Body of pancreas (tissue), 4 donors: ENCODE measurements around the gene ROS1. TPM values are rescaled to one million over a fixed set of nuclear protein-coding genes. Genes with fewer than 3 reads are reported as not detected.
"Not testable (repeated sequence)": the region's sequence is repeated elsewhere in the genome, so short reads cannot be mapped to it uniquely, and the experiment has no call there.

Experiments used
- ATAC-seq: fragments of 150-250 bp; one replicate; pipeline ENCODE4 v1.9.1; 2016
- DNase-seq, 4 donors: peaks; one replicate each; pipeline ENCODE4 v3.0.0-alpha.2; 2019
- H3K27ac ChIP-seq, 4 donors: fragments of 200-600 bp; sonication (generic); 1 replicate in 3 of 4; 2 replicates in 1 of 4; pipeline versions ENCODE4 v1.5.1 to v1.6.1; 2016 to 2019; ENCODE audit warnings: mild to moderate bottlenecking in 1 of 4, mixed read lengths in 1 of 4, moderate library complexity in 1 of 4
- H3K27me3 ChIP-seq, 2 donors: fragments of 200-600 bp; sonication (generic); one replicate each; pipeline ENCODE4 v1.6.0; 2016; ENCODE audit warnings: mild to moderate bottlenecking in 1 of 2
- H3K36me3 ChIP-seq, 2 donors: fragments of 200-600 bp; sonication (generic); replicated peaks in 1 of 2; 2 replicates each; pipeline ENCODE4 v1.5.1; 2016; ENCODE audit warnings: low read depth in 2 of 2; ENCODE audit not compliant: insufficient read depth in 1 of 2
- H3K4me1 ChIP-seq: fragments of 200-600 bp; sonication (generic); one replicate; pipeline ENCODE4 v1.6.0; 2016
- H3K4me3 ChIP-seq, 2 donors: fragments of 200-600 bp; sonication (generic); 1 replicate in 1 of 2; 2 replicates in 1 of 2; pipeline ENCODE4 v1.5.1; 2016 to 2019
- H3K9me3 ChIP-seq, 3 donors: fragments of 200-600 bp; sonication (generic); 1 replicate in 2 of 3; 2 replicates in 1 of 3; pipeline ENCODE4 v1.5.1; 2016
- POLR2A ChIP-seq, 3 donors: fragments of 450-650 bp; IDR thresholded peaks; one replicate each; pipeline ENCODE4 v1.6.1; 2016; ENCODE audit warnings: antibody characterized with exemption in 3 of 3, mild to moderate bottlenecking in 2 of 3
- WGBS, 2 donors: methylation state at CpG; one replicate each; pipeline ENCODE4 v1.1.5; 2017; 5-methylcytosine and 5-hydroxymethylcytosine counted together
- intact Hi-C: fragments of 100-400 bp; cut with DNase I; formaldehyde crosslinking; loops from one replicate; pipeline ENCODE4 v1.15.1; 2023
- total RNA-seq, 2 donors: library from RNA; depleted of rRNA; stranded (reverse); fragments of >200 nt; gene quantifications; one replicate each; pipeline ENCODE4 v1.1.0, GENCODE V29; 2016
- TF ChIP-seq, protein P1 (sequence below), 7 experiments: fragments of 450-650 bp in 4 of 7; fragments of 200-600 bp in 3 of 7; sonication (generic) in 3 of 7; IDR thresholded peaks; one replicate each; pipeline ENCODE4 v1.5.1; 2016 to 2019; ENCODE audit warnings: antibody characterized with exemption in 7 of 7

ROS1 gene
- total RNA-seq, 2 donors from 2014 or later, result not detected

- Histone ChIP-seq H3K4me3 (no peak overlapping the region), H3K9me3 (no peaks in the 10 kb centered on the region), H3K4me1 (no peaks in the 10 kb centered on the region), H3K27me3 (no peaks in the 10 kb centered on the region), H3K36me3 (no peaks in the 10 kb centered on the region), H3K27ac (no peak overlapping the region)
- 26 to 28% methylated on average over 10 of the region's 10 CpGs for WGBS, 2 donors
- DNase-seq (peak; percentile 59 to 74 (median 70)), ATAC-seq (peak; percentile 52)
- intact Hi-C loops, result loop anchor here (5.0 kb wide), 1 partner anchor 103 kb away; no protein-coding TSS in a partner anchor
- TF ChIP-seq POLR2A (IDR thresholded peaks at IDR 0.05), result no peak
- TF ChIP-seq, protein P1, sequence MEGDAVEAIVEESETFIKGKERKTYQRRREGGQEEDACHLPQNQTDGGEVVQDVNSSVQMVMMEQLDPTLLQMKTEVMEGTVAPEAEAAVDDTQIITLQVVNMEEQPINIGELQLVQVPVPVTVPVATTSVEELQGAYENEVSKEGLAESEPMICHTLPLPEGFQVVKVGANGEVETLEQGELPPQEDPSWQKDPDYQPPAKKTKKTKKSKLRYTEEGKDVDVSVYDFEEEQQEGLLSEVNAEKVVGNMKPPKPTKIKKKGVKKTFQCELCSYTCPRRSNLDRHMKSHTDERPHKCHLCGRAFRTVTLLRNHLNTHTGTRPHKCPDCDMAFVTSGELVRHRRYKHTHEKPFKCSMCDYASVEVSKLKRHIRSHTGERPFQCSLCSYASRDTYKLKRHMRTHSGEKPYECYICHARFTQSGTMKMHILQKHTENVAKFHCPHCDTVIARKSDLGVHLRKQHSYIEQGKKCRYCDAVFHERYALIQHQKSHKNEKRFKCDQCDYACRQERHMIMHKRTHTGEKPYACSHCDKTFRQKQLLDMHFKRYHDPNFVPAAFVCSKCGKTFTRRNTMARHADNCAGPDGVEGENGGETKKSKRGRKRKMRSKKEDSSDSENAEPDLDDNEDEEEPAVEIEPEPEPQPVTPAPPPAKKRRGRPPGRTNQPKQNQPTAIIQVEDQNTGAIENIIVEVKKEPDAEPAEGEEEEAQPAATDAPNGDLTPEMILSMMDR (IDR thresholded peaks at IDR 0.05), result peak; percentile 44 to 89 (median 73)
These were observed 24.1 kb upstream of the ROS1 start for GRCh38 chr6:117449549-117450439.

DNA sequence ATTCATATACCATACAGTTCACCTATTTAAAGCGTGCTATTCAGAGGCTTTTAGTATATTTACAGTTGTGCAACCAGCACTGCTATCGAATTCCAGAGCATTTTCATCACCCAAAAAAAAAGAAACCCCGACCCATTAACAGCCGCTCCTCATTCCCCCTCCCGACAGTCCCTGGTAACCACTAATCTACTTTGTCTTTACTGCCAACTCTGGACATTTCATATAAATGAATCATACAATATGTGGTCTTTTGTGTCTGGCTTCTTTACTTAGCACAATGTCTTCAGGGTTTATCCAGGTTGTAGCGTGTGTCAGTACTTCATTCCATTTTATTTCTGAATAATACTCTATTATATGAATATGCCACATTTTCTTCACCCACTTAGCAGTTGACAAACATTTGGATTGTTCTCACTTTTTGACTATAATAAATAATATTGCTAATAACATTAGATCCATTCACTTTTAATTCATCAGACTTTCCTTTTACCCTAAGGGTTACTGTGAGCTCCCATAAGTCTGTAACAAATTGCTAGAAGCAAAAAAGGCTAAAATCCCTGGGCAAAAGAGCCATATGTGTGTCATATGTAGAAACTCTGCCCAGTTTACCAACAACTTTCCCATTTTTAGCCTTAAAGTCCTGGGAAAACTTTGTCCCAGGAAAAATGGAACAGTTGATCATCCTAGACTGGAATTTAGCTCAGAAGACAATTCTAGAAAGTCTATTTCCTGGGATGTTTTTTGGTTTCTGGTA, 23.2 kb upstream of the ROS1 start:
- TF ChIP-seq POLR2A (IDR thresholded peaks at IDR 0.05), result no peak
- H3K36me3 ChIP-seq, result no peaks in the 10 kb centered on the region
- 19 to 34% methylated on average over 6 of the region's 6 CpGs for WGBS, 2 donors
- H3K27ac ChIP-seq, result no peak overlapping the region
- no peaks in the 10 kb centered on the region for H3K4me1 ChIP-seq
- no peak for ATAC-seq
- no peak for DNase-seq
- intact Hi-C loops, result no loop called here
- H3K27me3 ChIP-seq, result no peaks in the 10 kb centered on the region
- H3K9me3 ChIP-seq, result no peaks in the 10 kb centered on the region
- no peak overlapping the region for H3K4me3 ChIP-seq

- intact Hi-C loops, result no loop called here
- no peaks in the 10 kb centered on the region for H3K27me3 ChIP-seq
- H3K4me1 ChIP-seq, result no peaks in the 10 kb centered on the region
- 49 to 50% methylated on average over 5 of the region's 5 CpGs for WGBS, 2 donors
- H3K9me3 ChIP-seq, result no peaks in the 10 kb centered on the region
- H3K4me3 ChIP-seq, result no peak overlapping the region
- no peak overlapping the region for H3K27ac ChIP-seq
- DNase-seq, result no peak
- TF ChIP-seq, protein P1 (IDR thresholded peaks at IDR 0.05), result no peak
- TF ChIP-seq POLR2A (IDR thresholded peaks at IDR 0.05), result no peak
- ATAC-seq, result no peak
- H3K36me3 ChIP-seq, result no peaks in the 10 kb centered on the region
These were observed 22.3 kb upstream of the ROS1 start for GRCh38 chr6:117448011-117448410.

DNA sequence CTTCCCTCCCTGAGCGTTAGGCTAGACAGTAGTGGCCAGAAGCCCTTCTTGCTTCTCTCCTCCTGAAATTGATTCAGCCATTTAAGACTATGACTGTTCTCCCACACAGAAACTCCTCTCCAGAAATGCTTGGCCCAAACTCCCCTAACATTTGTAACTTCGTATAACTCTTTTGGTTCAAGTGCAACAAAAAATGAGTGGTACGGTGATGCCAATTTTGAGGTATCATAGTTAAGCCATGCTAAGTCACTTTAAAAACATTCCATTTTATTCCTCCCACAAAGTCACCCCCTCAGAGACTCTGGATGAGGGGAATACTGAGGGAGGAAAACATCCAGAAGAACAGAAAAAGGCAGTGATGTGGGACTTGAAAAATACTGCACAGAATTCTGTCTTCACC, 21.1 kb upstream of the ROS1 start:
- TF ChIP-seq POLR2A (IDR thresholded peaks at IDR 0.05), result no peak
- TF ChIP-seq, protein P1 (IDR thresholded peaks at IDR 0.05), result no peak
- WGBS, 2 donors, result 62 to 75% methylated on average over 3 of the region's 3 CpGs
- H3K4me1 ChIP-seq, result no peaks in the 10 kb centered on the region
- H3K27me3 ChIP-seq, result no peaks in the 10 kb centered on the region
- no peaks in the 10 kb centered on the region for H3K9me3 ChIP-seq
- intact Hi-C loops, result no loop called here
- ATAC-seq (no peak), DNase-seq (no peak)
- no peak overlapping the region for H3K4me3 ChIP-seq
- no peaks in the 10 kb centered on the region for H3K36me3 ChIP-seq
- no peak overlapping the region for H3K27ac ChIP-seq

- Histone ChIP-seq H3K36me3 (no peaks in the 10 kb centered on the region), H3K27me3 (no peaks in the 10 kb centered on the region), H3K9me3 (no peaks in the 10 kb centered on the region), H3K27ac (no peak overlapping the region), H3K4me3 (no peak overlapping the region), H3K4me1 (no peaks in the 10 kb centered on the region)
- TF ChIP-seq, protein P1 (IDR thresholded peaks at IDR 0.05), result no peak
- no peak for TF ChIP-seq POLR2A (IDR thresholded peaks at IDR 0.05)
- DNase-seq (no peak), ATAC-seq (no peak)
- 59 to 62% methylated on average over 2 of the region's 2 CpGs for WGBS, 2 donors
- intact Hi-C loops, result no loop called here
These were observed 18.9 kb upstream of the ROS1 start for GRCh38 chr6:117444600-117444999.

- intact Hi-C loops, result not testable (repeated sequence)
These were observed 16.6 kb upstream of the ROS1 start for GRCh38 chr6:117442313-117442712.

More at GRCh38 chr6:117442313-117442712, 16.6 kb upstream of the ROS1 start:
- not testable (repeated sequence) for H3K27ac ChIP-seq, H3K4me3 ChIP-seq, DNase-seq, H3K36me3 ChIP-seq, H3K9me3 ChIP-seq, ATAC-seq, H3K27me3 ChIP-seq, H3K4me1 ChIP-seq
- 82 to 86% methylated on average over 8 of the region's 8 CpGs for WGBS, 2 donors
